ENCODE measurements around the gene BET1L.
"Not testable (repeated sequence)": the region's sequence is repeated elsewhere in the genome, so short reads cannot be mapped to it uniquely, and the experiment has no call there.

Gene BET1L

DNA sequence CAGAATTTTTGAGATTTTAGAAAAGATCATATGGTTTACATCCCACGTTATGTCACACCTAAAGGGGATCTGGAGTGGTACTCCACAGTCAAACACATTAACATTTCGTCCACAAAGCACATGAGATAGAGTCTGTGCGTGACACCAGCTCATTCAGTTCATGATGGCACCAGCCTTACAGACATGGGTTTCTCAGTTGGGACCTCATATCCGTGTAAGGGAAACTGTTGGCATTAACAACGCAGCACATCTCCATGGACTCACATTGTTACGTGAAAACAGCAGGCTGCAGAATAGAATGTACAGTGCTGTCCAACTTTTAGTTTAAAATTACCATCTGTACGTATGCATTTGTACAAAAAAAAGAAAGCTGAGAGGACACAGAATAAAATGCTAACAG, 14.3 kb upstream of the BET1L start:
- no peak overlapping the region for H3K4me3 ChIP-seq (ENCODE audit: low read depth, low read length)
- no peak for DNase-seq (ENCODE audit: low read depth)
- TF ChIP-seq, protein P1, sequence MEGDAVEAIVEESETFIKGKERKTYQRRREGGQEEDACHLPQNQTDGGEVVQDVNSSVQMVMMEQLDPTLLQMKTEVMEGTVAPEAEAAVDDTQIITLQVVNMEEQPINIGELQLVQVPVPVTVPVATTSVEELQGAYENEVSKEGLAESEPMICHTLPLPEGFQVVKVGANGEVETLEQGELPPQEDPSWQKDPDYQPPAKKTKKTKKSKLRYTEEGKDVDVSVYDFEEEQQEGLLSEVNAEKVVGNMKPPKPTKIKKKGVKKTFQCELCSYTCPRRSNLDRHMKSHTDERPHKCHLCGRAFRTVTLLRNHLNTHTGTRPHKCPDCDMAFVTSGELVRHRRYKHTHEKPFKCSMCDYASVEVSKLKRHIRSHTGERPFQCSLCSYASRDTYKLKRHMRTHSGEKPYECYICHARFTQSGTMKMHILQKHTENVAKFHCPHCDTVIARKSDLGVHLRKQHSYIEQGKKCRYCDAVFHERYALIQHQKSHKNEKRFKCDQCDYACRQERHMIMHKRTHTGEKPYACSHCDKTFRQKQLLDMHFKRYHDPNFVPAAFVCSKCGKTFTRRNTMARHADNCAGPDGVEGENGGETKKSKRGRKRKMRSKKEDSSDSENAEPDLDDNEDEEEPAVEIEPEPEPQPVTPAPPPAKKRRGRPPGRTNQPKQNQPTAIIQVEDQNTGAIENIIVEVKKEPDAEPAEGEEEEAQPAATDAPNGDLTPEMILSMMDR (IDR thresholded peaks at IDR 0.05; ENCODE audit: low read depth, low read length): no peak
- TF ChIP-seq, protein P2, sequence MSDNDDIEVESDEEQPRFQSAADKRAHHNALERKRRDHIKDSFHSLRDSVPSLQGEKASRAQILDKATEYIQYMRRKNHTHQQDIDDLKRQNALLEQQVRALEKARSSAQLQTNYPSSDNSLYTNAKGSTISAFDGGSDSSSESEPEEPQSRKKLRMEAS (IDR thresholded peaks at IDR 0.05; ENCODE audit: low read depth, low read length): no peak
- no peak for TF ChIP-seq MYC (IDR thresholded peaks at IDR 0.05; ENCODE audit: low read depth, low read length)
- no peak for TF ChIP-seq POLR2A (IDR thresholded peaks at IDR 0.05; ENCODE audit: extremely low read depth, insufficient read length)

DNA sequence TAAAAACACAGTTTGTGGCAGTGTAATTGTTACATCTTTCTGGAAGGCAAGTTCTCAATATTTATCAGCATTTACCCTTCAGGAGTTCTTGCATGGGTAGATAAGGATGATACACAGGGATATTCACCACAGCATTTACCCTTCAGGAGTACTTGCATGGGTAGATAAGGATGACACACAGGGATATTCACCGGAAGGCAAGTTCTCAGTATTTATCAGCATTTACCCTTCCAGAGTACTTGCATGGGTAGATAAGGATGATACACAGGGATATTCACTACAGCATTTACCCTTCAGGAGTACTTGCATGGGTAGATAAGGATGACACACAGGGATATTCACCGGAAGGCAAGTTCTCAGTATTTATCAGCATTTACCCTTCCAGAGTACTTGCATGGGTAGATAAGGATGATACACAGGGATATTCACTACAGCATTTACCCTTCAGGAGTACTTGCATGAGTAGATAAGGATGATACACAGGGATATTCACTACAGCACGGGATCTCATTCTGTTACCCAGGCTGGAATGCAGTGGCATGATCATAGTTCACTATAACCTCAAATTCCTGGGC, 13.5 kb upstream of the BET1L start:
- H3K4me3 ChIP-seq (ENCODE audit: low read depth, low read length); DNase-seq (ENCODE audit: low read depth): not testable (repeated sequence)

DNA sequence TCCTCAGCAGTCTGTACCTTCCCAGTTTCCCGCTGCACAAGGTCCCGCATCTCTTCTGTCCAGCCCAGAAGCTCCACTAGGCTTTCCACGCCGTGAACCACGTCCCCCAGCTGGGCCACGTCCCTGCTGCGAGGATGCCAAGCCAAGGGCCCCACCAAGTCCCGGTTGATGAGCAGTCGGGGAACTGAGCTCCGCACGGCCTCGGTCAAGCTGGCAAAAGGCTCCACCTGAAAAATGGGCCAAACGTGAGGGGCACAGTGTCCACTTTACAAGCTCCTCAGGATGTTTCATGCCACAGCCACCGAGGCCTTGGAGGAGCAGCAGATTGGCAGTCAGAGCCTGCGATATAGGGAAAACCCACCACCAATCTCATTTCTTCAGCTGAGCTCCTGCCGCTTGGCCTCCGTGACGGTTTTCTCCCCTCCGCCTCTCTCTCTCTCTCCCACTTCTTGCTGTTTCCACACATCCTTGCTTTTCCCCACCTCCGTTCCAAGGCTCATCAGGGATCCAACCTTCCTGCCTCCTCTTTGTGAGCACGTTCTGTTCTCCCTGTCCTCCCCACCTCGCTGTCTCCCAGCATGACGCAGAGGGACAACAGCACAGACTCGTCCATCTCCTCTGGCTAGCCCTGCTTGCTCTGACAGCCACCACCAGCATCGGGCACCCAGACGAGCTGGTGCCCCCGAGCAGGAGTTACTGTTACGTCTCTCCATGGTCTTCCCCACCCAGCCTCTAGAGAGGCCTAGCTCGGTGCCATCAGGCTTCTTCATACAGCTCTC, 11.8 kb upstream of the BET1L start:
- TF ChIP-seq, protein P1 (IDR thresholded peaks at IDR 0.05; ENCODE audit: low read depth, low read length): no peak
- TF ChIP-seq POLR2A (IDR thresholded peaks at IDR 0.05; ENCODE audit: extremely low read depth, insufficient read length) (no peak), MYC (IDR thresholded peaks at IDR 0.05; ENCODE audit: low read depth, low read length) (no peak)
- TF ChIP-seq, protein P2 (IDR thresholded peaks at IDR 0.05; ENCODE audit: low read depth, low read length): no peak
- no peak for DNase-seq (ENCODE audit: low read depth)
- H3K4me3 ChIP-seq (ENCODE audit: low read depth, low read length): no peak overlapping the region

DNA sequence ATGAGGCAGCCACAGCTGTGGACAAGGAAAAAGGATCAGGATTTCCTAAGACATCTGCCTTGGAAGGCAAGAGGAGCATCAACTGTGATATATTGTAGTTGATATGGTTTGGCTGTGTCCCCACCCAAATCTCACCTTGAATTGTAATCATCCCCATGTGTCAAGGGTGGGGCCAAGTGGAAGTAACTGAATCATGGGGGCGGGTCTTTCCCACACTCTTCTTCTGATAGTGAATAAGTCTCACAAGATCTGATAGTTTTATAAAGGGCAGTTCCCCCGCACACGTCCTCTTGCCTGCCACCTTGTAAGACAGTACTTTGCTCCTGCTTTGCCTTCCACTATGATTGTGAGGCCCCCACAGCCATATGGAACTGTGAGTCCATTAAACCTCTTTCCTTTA, 10.5 kb upstream of the BET1L start:
- DNase-seq (ENCODE audit: low read depth): no peak
- TF ChIP-seq, protein P1 (IDR thresholded peaks at IDR 0.05; ENCODE audit: low read depth, low read length): no peak
- TF ChIP-seq POLR2A (IDR thresholded peaks at IDR 0.05; ENCODE audit: extremely low read depth, insufficient read length) (no peak), MYC (IDR thresholded peaks at IDR 0.05; ENCODE audit: low read depth, low read length) (no peak)
- TF ChIP-seq, protein P2 (IDR thresholded peaks at IDR 0.05; ENCODE audit: low read depth, low read length): no peak
- no peak overlapping the region for H3K4me3 ChIP-seq (ENCODE audit: low read depth, low read length)

DNA sequence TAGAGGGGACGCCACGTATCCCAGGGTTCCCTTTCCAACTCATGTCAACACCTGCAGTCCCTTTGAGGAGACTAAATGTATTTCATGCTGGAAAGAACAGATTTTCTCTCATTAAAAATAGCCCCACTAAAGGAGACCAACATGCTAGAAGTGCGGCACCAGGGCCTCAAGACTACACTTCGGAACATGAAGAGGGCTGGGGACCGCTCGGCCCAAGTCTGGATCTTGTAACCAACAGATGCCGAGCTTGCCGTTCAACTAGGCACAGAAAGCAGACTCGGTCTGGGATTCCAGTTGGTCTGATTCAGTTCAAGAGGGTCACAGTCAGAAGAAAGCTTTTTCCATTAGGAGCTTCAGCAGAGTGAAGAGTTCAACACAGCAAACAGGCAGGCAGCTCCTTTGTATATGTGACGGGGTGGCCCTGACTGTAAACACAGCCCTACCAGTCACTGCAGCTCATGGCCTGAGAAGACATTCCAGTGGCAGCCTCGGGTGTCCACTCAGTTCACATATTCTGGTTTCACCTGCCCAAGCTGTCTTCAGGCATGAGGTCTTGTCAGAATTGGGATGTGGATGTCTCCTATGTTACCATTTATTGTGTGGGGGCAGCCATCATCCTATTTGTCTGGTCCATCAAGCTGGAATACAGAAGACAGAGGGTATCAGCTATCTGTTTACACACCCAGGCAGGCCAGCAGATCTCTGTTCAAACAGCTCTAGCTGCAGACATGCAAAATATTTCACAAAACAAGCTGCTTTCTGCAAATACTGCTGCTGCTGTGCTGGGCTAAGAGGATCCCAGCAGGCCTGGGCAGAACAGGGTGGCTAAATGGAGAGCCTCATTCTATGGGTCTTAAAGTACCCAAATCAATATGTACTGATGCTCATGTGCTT, 9.1 kb upstream of the BET1L start:
- DNase-seq (ENCODE audit: low read depth): no peak
- no peak overlapping the region for H3K4me3 ChIP-seq (ENCODE audit: low read depth, low read length)
- TF ChIP-seq MYC (IDR thresholded peaks at IDR 0.05; ENCODE audit: low read depth, low read length): no peak
- TF ChIP-seq, protein P1 (IDR thresholded peaks at IDR 0.05; ENCODE audit: low read depth, low read length): no peak
- TF ChIP-seq, protein P2 (IDR thresholded peaks at IDR 0.05; ENCODE audit: low read depth, low read length): no peak
- no peak for TF ChIP-seq POLR2A (IDR thresholded peaks at IDR 0.05; ENCODE audit: extremely low read depth, insufficient read length)

DNA sequence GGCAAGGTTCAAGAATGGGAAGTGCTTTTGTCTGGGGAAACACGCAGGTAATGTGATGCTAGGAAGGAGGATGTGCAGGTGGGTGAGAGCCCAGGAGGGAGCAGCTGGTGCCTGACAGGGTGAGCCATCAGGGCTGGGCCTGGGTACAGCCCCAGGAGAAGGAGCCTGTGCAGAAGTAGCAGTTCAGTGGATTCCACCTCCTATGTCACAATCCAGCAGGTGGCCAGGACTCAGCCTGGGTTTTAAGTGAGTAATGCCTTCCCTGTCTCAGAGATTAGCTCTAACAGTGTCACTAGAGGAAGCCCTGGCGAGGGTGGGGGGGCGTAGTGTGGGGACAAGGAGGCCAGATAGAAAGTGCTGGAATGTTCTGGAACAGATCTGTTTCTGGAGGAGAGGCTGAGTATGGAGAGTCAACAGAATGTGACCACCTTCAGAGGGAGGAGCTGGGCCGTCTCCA, 8.4 kb upstream of the BET1L start:
- DNase-seq (ENCODE audit: low read depth): no peak

More for the DNA sequence above, 8.4 kb upstream of the BET1L start:
- TF ChIP-seq, protein P1 (IDR thresholded peaks at IDR 0.05; ENCODE audit: low read depth, low read length): no peak
- TF ChIP-seq, protein P2 (IDR thresholded peaks at IDR 0.05; ENCODE audit: low read depth, low read length): no peak
- TF ChIP-seq MYC (IDR thresholded peaks at IDR 0.05; ENCODE audit: low read depth, low read length) (no peak), POLR2A (IDR thresholded peaks at IDR 0.05; ENCODE audit: extremely low read depth, insufficient read length) (no peak)
- no peak overlapping the region for H3K4me3 ChIP-seq (ENCODE audit: low read depth, low read length)

Measured in NB4 (cell line).